Lower leg skin (tissue), 3 donors: ENCODE results near the gene PRKCE.

ENCODE experiments used
- POLR2A ChIP-seq, 2 donors: fragments of 450-650 bp; IDR thresholded peaks; one replicate each; pipeline ENCODE4 v1.6.1; 2016 to 2017; ENCODE audit warnings: antibody characterized with exemption in 2 of 2, mild to moderate bottlenecking in 1 of 2, moderate library complexity in 1 of 2
- TF ChIP-seq, protein P1 (sequence below), 3 donors: fragments of 450-650 bp; IDR thresholded peaks; one replicate each; pipeline ENCODE4 v1.5.1; 2016; ENCODE audit warnings: antibody characterized with exemption in 3 of 3, mild to moderate bottlenecking in 3 of 3, moderate library complexity in 2 of 3

DNA sequence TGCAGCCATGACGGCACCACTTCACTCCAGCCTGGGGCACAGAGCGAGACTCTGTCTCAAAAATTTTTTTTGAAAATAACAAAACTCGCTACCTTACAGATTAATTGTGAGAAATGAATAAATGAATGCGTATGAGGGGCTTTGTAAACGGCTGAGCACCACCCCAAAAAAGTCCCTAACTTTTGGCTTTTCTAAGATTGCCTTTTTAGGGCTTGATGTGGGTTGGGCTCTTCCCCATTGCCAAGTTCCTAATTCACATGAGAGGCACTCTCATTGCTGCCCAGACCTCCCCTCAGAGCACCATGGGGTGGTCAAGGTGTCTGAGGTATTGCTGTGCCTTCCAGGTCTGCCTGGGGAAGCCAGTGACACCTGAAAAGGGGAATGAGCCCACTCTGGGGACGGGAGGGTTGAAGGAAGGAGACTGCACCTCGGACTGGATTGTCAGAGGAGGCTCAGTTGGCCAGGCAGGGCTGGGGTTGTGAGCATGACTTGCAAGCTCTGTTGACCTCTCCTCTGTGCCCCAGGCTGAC is 186.4 kb downstream of the PRKCE start:
- no peak for TF ChIP-seq POLR2A (IDR thresholded peaks at IDR 0.05)
- TF ChIP-seq, protein P1, sequence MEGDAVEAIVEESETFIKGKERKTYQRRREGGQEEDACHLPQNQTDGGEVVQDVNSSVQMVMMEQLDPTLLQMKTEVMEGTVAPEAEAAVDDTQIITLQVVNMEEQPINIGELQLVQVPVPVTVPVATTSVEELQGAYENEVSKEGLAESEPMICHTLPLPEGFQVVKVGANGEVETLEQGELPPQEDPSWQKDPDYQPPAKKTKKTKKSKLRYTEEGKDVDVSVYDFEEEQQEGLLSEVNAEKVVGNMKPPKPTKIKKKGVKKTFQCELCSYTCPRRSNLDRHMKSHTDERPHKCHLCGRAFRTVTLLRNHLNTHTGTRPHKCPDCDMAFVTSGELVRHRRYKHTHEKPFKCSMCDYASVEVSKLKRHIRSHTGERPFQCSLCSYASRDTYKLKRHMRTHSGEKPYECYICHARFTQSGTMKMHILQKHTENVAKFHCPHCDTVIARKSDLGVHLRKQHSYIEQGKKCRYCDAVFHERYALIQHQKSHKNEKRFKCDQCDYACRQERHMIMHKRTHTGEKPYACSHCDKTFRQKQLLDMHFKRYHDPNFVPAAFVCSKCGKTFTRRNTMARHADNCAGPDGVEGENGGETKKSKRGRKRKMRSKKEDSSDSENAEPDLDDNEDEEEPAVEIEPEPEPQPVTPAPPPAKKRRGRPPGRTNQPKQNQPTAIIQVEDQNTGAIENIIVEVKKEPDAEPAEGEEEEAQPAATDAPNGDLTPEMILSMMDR (IDR thresholded peaks at IDR 0.05): no peak
